Left ventricle myocardium inferior (tissue), 1 donor: Measurements from ENCODE around the gene GBP7. TPM values are rescaled to one million over a fixed set of nuclear protein-coding genes. Genes with fewer than 3 reads are reported as not detected.
"Not testable (repeated sequence)": the region's sequence is repeated elsewhere in the genome, so short reads cannot be mapped to it uniquely, and the experiment has no call there.

Experiments used
- DNase-seq: peaks from one replicate; pipeline ENCODE4 v3.0.0-alpha.2; 2020
- H3K27ac ChIP-seq: fragments of 200-600 bp; replicated peaks from 2 replicates; pipeline ENCODE4 v1.8.0; 2021
- H3K27me3 ChIP-seq: fragments of 200-600 bp; 2 replicates; pipeline ENCODE4 v1.8.0; 2021; ENCODE audit warnings: low read depth
- H3K36me3 ChIP-seq: fragments of 200-600 bp; 2 replicates; pipeline ENCODE4 v1.8.0; 2021
- H3K4me1 ChIP-seq: fragments of 200-600 bp; 2 replicates; pipeline ENCODE4 v1.8.0; 2021
- H3K4me3 ChIP-seq: fragments of 200-600 bp; 2 replicates; pipeline ENCODE4 v1.8.0; 2021; ENCODE audit warnings: mild to moderate bottlenecking, moderate library complexity
- H3K9me3 ChIP-seq: fragments of 200-600 bp; replicated peaks from 2 replicates; pipeline ENCODE4 v1.8.0; 2021
- intact Hi-C: fragments of 100-400 bp; cut with micrococcal nuclease; formaldehyde crosslinking; loops from one replicate; pipeline ENCODE4 v1.11.0; 2022
- total RNA-seq: library from RNA; stranded (reverse); fragmentation: NEBNext Ultra II Directional; extraction: Animal tissue kit (Norgen Biotek cat#: 25700); gene quantifications from one replicate; pipeline ENCODE4 v1.2.1, GENCODE V29; 2021
- TF ChIP-seq, protein P1 (sequence below): fragments of 200-600 bp; IDR thresholded peaks from 2 replicates; pipeline ENCODE4 v1.8.0; 2021; ENCODE audit warnings: antibody characterized with exemption, mild to moderate bottlenecking, borderline replicate concordance
- donor health status: DM: no; HTN: yes; CAD: no; lungs with severe emphysema.

GBP7 gene
- total RNA-seq, 1 donor from 2014 or later = 0.11 TPM

DNA sequence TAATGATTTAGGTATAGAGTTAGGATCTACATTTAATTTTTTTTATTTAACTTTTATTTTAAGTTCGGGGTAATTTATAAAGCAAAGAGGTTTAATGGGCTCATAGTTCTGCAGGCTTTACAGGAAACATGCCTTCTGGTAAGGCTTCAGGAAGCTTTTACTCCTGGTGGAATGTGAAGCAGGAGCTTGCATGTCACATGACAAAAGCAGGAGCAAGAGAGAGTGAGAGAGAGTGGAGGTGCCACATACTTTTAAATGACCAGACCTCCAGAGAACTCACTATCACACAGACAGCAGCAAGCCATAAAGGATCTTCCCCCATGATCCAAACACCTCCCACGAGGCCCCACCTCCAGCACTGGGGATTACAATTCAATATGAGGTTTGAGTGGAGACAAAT is 32.3 kb downstream of the GBP7 start:
- TF ChIP-seq, protein P1, sequence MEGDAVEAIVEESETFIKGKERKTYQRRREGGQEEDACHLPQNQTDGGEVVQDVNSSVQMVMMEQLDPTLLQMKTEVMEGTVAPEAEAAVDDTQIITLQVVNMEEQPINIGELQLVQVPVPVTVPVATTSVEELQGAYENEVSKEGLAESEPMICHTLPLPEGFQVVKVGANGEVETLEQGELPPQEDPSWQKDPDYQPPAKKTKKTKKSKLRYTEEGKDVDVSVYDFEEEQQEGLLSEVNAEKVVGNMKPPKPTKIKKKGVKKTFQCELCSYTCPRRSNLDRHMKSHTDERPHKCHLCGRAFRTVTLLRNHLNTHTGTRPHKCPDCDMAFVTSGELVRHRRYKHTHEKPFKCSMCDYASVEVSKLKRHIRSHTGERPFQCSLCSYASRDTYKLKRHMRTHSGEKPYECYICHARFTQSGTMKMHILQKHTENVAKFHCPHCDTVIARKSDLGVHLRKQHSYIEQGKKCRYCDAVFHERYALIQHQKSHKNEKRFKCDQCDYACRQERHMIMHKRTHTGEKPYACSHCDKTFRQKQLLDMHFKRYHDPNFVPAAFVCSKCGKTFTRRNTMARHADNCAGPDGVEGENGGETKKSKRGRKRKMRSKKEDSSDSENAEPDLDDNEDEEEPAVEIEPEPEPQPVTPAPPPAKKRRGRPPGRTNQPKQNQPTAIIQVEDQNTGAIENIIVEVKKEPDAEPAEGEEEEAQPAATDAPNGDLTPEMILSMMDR = no peak
- H3K27ac ChIP-seq = no peak overlapping the region
- intact Hi-C loops = no loop called here

DNA sequence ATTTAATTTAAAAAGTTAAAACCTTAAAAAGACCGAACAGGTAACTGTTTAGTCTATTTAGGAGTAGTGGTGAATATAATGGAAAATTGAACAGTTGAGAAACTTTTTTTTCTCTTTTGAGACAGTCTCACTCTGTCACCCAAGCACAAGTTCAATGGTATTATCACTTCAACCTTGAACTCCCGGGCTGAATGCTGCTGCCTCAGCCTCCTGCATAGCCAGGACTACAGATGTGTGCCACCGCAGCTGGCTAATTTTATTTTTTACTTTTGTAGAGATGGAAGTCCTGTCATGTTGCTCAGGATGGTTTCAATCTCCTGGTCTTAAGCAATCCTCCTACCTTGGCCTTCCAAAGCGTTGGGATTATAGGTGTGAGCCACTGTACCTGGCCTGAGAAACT is 33.6 kb downstream of the GBP7 start:
- no peak for DNase-seq
- no peaks in the 10 kb centered on the region for H3K36me3 ChIP-seq
- H3K4me1 ChIP-seq = no peaks in the 10 kb centered on the region
- H3K4me3 ChIP-seq = no peak overlapping the region
- H3K27ac ChIP-seq = no peak overlapping the region
- TF ChIP-seq, protein P1 = no peak
- H3K27me3 ChIP-seq = no peaks in the 10 kb centered on the region
- intact Hi-C loops = no loop called here
- peaks cover 9% of the 10 kb centered on the region for H3K9me3 ChIP-seq

More for the DNA sequence above, 32.3 kb downstream of the GBP7 start:
- Histone ChIP-seq H3K9me3 (peaks cover 3% of the 10 kb centered on the region), H3K4me3 (no peak overlapping the region), H3K4me1 (no peaks in the 10 kb centered on the region), H3K27me3 (no peaks in the 10 kb centered on the region), H3K36me3 (no peaks in the 10 kb centered on the region)
- DNase-seq = no peak

DNA sequence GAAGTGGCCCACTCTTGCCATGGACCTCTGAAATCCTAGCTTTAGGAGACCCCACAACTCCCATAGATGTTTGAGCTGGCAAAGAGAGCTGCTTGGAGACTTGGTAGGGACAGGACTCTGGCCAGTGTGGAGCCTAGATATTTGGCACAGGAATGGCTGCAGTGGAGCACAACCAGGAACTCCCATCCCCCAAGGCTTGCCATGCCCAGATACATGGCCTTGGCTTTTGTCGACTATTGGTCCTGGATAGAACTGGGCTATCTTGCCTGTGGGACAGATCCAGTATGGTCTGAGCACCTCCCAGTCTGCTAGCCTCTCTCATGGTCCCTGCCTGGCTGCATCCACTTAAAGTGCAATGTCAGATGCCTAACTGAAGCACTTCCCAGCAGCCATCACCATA is 42.1 kb downstream of the GBP7 start:
- intact Hi-C loops = no loop called here
- H3K27ac ChIP-seq = no peak overlapping the region
- no peak overlapping the region for H3K4me3 ChIP-seq
- TF ChIP-seq, protein P1 = no peak
- no peaks in the 10 kb centered on the region for H3K36me3 ChIP-seq
- no peaks in the 10 kb centered on the region for H3K27me3 ChIP-seq
- DNase-seq = no peak
- H3K4me1 ChIP-seq = peaks cover 17% of the 10 kb centered on the region
- H3K9me3 ChIP-seq = peaks cover 9% of the 10 kb centered on the region

DNA sequence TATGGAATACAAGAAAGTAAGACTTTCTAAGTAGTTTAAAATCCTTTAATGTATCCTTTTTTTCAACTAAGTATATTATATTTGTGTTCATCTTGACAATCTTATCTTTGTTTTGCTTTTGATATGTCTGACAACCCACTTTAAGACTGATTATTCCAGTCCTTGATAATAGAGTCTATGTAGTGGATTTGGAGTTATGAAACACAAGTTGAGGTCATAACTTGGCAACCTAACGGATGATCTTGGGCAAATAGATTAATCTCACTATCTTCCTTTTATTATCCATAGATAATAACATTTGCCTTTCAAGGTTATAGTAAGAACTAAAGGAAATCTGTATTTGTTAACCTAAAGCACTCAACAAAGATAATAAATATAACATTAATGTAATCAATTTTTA is 45.1 kb downstream of the GBP7 start:
- no peak for DNase-seq
- H3K4me1 ChIP-seq = peaks cover 30% of the 10 kb centered on the region
- intact Hi-C loops = no loop called here
- no peak overlapping the region for H3K27ac ChIP-seq
- H3K36me3 ChIP-seq = no peaks in the 10 kb centered on the region
- TF ChIP-seq, protein P1 = no peak
- no peaks in the 10 kb centered on the region for H3K27me3 ChIP-seq
- no peaks in the 10 kb centered on the region for H3K9me3 ChIP-seq
- no peak overlapping the region for H3K4me3 ChIP-seq

DNA sequence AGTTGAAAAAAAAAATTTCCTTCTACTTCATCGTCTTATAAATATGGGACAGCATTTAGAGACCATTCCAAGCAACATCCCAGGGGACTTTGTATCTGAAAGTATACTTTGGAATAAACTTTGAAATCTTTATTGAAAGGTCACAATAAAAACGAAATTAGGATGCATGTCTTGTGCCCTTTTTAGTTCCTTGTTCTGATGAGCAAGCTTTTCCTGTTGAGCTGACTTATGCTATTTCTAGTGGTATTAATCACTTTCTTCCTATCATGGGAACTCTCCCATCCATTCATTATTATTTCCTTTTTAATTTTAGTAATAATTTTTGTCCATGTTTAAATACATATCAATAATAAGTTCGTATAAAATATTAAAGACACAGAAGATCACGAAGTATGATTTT is 45.9 kb downstream of the GBP7 start:
- peak overlapping the region; percentile 86 for H3K27ac ChIP-seq
- no peak for DNase-seq
- H3K36me3 ChIP-seq = no peaks in the 10 kb centered on the region
- no peaks in the 10 kb centered on the region for H3K9me3 ChIP-seq
- intact Hi-C loops = no loop called here
- TF ChIP-seq, protein P1 = no peak
- no peaks in the 10 kb centered on the region for H3K27me3 ChIP-seq
- peak overlapping the region; percentile 58 for H3K4me3 ChIP-seq
- H3K4me1 ChIP-seq = peaks cover 30% of the 10 kb centered on the region

DNA sequence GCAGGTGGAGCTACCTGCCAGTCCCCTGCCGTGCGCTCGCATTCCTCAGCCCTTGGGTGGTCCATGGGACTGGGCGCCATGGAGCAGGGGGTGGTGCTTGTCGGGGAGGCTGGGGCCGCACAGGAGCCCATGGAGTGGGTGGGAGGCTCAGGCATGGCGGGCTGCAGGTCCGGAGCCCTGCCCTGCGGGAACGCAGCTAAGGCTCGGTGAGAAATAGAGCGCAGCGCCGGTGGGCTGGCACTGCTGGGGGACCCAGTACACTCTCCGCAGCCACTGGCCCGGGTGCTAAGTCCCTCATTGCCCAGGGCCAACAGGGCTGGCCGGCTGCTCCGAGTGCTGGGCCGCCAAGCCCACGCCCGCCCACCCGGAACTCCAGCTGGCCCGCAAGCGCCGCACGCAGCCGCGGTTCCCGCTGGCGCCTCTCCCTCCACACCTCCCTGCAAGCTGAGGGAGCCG is 47.8 kb downstream of the GBP7 start:
- H3K36me3 ChIP-seq, H3K27me3 ChIP-seq, H3K9me3 ChIP-seq, H3K4me3 ChIP-seq, intact Hi-C loops, DNase-seq: not testable (repeated sequence)
- H3K27ac ChIP-seq = peak overlapping the region; percentile 86
- peaks cover 48% of the 10 kb centered on the region for H3K4me1 ChIP-seq

DNA sequence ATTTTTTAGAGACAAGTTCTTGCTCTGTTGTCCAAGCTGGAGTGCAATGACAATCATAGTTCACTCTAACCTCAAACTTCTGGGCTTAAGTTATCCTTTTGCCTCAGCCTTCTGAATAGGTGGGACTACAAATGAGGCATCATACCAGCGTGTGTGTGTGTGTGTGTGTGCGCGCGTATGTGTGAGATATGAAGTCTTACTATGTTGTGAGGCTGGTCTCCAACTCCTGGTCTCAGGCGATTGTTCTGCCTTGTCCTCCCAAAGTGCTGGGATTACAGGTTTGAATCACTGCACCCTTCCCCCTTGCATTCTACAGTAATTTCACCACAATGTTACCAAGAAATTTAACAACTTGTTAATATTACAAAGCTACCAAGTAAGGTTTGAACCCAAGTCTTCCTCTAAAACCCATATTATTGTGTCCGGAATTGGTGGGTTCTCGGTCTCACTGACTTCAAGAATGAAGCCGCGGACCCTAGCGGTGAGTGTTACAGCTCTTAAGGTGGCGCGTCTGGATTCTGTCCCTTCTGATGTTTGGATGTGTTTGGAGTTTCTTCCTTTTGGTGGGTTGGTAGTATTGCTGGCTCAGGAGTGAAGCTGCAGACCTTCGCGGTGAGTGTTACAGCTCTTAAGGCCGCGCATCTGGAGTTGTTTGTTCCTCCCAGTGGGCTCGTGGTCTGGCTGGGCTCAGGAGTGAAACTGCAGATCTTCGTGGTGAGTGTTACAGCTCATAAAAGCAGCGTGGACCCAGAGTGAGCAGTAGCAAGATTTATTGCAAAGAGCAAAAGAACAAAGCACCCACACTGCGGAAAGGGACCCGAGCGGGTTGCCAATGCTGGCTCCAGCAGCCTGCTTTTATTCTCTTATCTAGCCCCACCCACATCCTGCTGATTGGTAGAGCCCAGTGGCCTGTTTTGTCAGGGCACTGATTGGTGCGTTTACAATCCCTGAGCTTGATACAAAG is 48.9 kb downstream of the GBP7 start:
- H3K4me3 ChIP-seq, intact Hi-C loops, H3K36me3 ChIP-seq, H3K27me3 ChIP-seq, DNase-seq, H3K9me3 ChIP-seq: not testable (repeated sequence)
- Histone ChIP-seq H3K4me1 (peaks cover 50% of the 10 kb centered on the region), H3K27ac (peak overlapping the region; percentile 82)
